WTC11 (cell line): ENCODE measurements around the gene SLC44A3. TPM values are rescaled to one million over a fixed set of nuclear protein-coding genes. Genes with fewer than 3 reads are reported as not detected.

ENCODE experiments used
- ATAC-seq: fragments of 200-7000 bp; cut with Tn5 transposase; 2 replicates; pipeline ENCODE4 v1.10.0; 2021; ENCODE audit warnings: mild to moderate bottlenecking, moderate library complexity
- CTCF ChIA-PET: fragments of 300-600 bp; sonication (Branson Sonifier 250); formaldehyde crosslinking; loops from one replicate; lab custom pipeline; 2021; ENCODE audit warnings: antibody characterized with exemption; lab: Charles Lee
- POLR2A ChIA-PET: fragments of 350-600 bp; sonication (Branson Sonifier 250); formaldehyde crosslinking; loops from one replicate; lab custom pipeline; 2021; ENCODE audit warnings: antibody characterized with exemption; lab: Charles Lee
- DNase-seq: peaks from one replicate; pipeline ENCODE4 v3.0.0; 2021; ENCODE audit warnings: low spot score
- H3K27ac Mint-ChIP-seq: 2 replicates; pipeline ENCODE4 v1.8.0; 2021; ENCODE audit warnings: mixed read lengths
- H3K27me3 Mint-ChIP-seq: 2 replicates; pipeline ENCODE4 v1.8.0; 2021; ENCODE audit warnings: low read depth, mild to moderate bottlenecking, moderate library complexity, mixed read lengths
- H3K36me3 Mint-ChIP-seq: 2 replicates; pipeline ENCODE4 v1.8.0; 2021; ENCODE audit warnings: mixed read lengths
- H3K4me1 Mint-ChIP-seq: 2 replicates; pipeline ENCODE4 v1.8.0; 2022; ENCODE audit warnings: mixed read lengths
- H3K4me3 Mint-ChIP-seq: 2 replicates; pipeline ENCODE4 v1.8.0; 2021; ENCODE audit warnings: mild to moderate bottlenecking, moderate library complexity, mixed read lengths
- H3K9me3 Mint-ChIP-seq: 2 replicates; pipeline ENCODE4 v1.8.0; 2021; ENCODE audit warnings: mixed read lengths
- AFF4 ChIP-seq: sonication (generic); formaldehyde crosslinking; IDR thresholded peaks from 2 replicates; pipeline ENCODE4 v1.8.1; 2023; ENCODE audit warnings: mild to moderate bottlenecking, missing genetic modification reagents, borderline replicate concordance
- CBFB ChIP-seq: sonication (generic); formaldehyde crosslinking; IDR thresholded peaks from 2 replicates; pipeline ENCODE4 v1.8.1; 2022; ENCODE audit warnings: mild to moderate bottlenecking, low read depth, missing genetic modification reagents
- GABPB1 ChIP-seq: sonication (generic); formaldehyde crosslinking; IDR thresholded peaks from 2 replicates; pipeline ENCODE4 v1.8.1; 2023; ENCODE audit warnings: mild to moderate bottlenecking, missing genetic modification reagents
- GRHL2 ChIP-seq: fragments of 250-450 bp; sonication (Bioruptor Pico); IDR thresholded peaks from 2 replicates; pipeline ENCODE4 v1.8.0; 2022; ENCODE audit warnings: mild to moderate bottlenecking, moderate library complexity; ENCODE audit not compliant: insufficient replicate concordance, severe bottlenecking
- GTF2I ChIP-seq: fragments of 250-450 bp; sonication (Bioruptor Pico); conservative IDR thresholded peaks from 2 replicates; pipeline ENCODE4 v1.4.0; 2021; ENCODE audit warnings: mild to moderate bottlenecking
- HMGA2 ChIP-seq: fragments of 250-450 bp; sonication (Bioruptor Pico); IDR thresholded peaks from 2 replicates; pipeline ENCODE4 v1.4.0; 2021; ENCODE audit warnings: mild to moderate bottlenecking, moderate library complexity
- IRF2 ChIP-seq: sonication (generic); formaldehyde crosslinking; IDR thresholded peaks from 2 replicates; pipeline ENCODE4 v1.8.0; 2022; ENCODE audit warnings: low read depth, missing genetic modification reagents, borderline replicate concordance
- JUN ChIP-seq: sonication (generic); formaldehyde crosslinking; IDR thresholded peaks from 2 replicates; pipeline ENCODE4 v1.8.0; 2023; ENCODE audit warnings: mild to moderate bottlenecking, missing genetic modification reagents
- RORB ChIP-seq: fragments of 250-450 bp; sonication (Bioruptor Pico); IDR thresholded peaks from 2 replicates; pipeline ENCODE4 v1.9.0; 2021; ENCODE audit warnings: mild to moderate bottlenecking
- SMAD3 ChIP-seq: sonication (generic); formaldehyde crosslinking; IDR thresholded peaks from 2 replicates; pipeline ENCODE4 v1.8.0; 2022; ENCODE audit warnings: missing genetic modification reagents, mild to moderate bottlenecking, borderline replicate concordance
- ZNF121 ChIP-seq: sonication (generic); formaldehyde crosslinking; IDR thresholded peaks from 2 replicates; pipeline ENCODE4 v1.8.0; 2023; ENCODE audit warnings: missing genetic modification reagents
- ZNF219 ChIP-seq: sonication (generic); formaldehyde crosslinking; IDR thresholded peaks from 2 replicates; pipeline ENCODE4 v1.8.0; 2023; ENCODE audit warnings: missing genetic modification reagents, mild to moderate bottlenecking, borderline replicate concordance
- ZNF263 ChIP-seq: sonication (generic); formaldehyde crosslinking; IDR thresholded peaks from 2 replicates; pipeline ENCODE4 v1.8.1; 2022; ENCODE audit warnings: low read depth, mild to moderate bottlenecking, moderate library complexity, missing genetic modification reagents
- ZNF416 ChIP-seq: fragments of 250-450 bp; sonication (Bioruptor Pico); IDR thresholded peaks from 2 replicates; pipeline ENCODE4 v1.9.0; 2021; ENCODE audit warnings: mild to moderate bottlenecking, inconsistent platforms
- ZNF512 ChIP-seq: sonication (generic); formaldehyde crosslinking; IDR thresholded peaks from 2 replicates; pipeline ENCODE4 v1.8.1; 2022; ENCODE audit warnings: missing genetic modification reagents, borderline replicate concordance
- total RNA-seq: library from RNA; stranded (reverse); gene quantifications from 3 replicates; pipeline ENCODE4 v1.2.3, GENCODE V29; 2021
- TF ChIP-seq, protein P1 (sequence below): sonication (generic); formaldehyde crosslinking; IDR thresholded peaks from 2 replicates; pipeline ENCODE4 v1.8.1; 2023; ENCODE audit warnings: mild to moderate bottlenecking, missing genetic modification reagents, moderate library complexity
- TF ChIP-seq, protein P2 (sequence below): sonication (generic); formaldehyde crosslinking; IDR thresholded peaks from 2 replicates; pipeline ENCODE4 v1.8.1; 2023; ENCODE audit warnings: mild to moderate bottlenecking, missing genetic modification reagents

The SLC44A3 gene
- total RNA-seq, 1 experiment from 2014 or later = 4.7 TPM

- TF ChIP-seq, protein P1, sequence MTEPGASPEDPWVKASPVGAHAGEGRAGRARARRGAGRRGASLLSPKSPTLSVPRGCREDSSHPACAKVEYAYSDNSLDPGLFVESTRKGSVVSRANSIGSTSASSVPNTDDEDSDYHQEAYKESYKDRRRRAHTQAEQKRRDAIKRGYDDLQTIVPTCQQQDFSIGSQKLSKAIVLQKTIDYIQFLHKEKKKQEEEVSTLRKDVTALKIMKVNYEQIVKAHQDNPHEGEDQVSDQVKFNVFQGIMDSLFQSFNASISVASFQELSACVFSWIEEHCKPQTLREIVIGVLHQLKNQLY (CRISPR knock-in tag) = no peak
- no peak for TF ChIP-seq JUN (CRISPR knock-in tag)
- TF ChIP-seq IRF2 (CRISPR knock-in tag) = no peak
- TF ChIP-seq GRHL2 (CRISPR knock-in tag) = no peak
- TF ChIP-seq ZNF416 (CRISPR knock-in tag) = no peak
- TF ChIP-seq SMAD3 (CRISPR knock-in tag) = no peak
Measured at GRCh38 chr1:94935476-94935875, 115.3 kb downstream of the SLC44A3 start (continued).

DNA sequence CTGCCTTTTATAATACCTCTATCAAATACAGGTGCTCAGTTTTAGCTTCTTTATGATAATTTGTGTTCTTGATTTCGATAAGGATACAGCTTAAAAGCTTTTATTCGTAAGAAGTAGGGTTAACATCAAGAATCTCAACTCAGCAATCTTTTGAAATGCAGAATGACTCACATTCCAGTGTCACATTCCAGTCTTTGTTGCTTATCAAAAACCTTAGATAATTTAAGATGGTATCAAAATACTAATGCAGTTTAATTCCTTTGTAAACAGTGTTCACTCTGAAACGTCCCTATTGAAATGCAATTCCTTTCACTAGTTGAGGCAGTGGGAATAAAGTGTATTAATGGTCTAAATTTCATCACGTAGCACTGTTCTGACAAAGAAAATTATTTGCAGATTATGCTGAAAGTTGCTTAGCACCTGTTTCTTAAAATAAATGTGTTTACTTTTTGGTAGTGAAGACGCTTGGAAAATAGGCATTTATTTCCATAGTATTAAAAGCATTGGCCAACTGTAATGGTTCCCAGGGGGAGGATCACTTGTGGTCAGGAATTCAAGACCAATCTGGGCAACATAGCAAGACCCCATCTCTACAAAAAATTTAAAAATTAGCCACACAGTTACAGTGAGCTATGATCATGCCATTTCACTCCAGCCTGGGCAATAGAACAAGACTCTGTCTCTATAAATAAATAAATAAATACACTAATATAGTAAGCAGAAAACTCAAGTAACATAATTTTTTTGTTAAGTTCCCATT lies 116.9 kb downstream of the SLC44A3 start:
- Mint-ChIP-seq H3K4me1 (peaks cover 35% of the 10 kb centered on the region), H3K36me3 (peaks cover 4% of the 10 kb centered on the region; the same call in 1 of the 2 replicates), H3K4me3 (no peak overlapping the region)
- TF ChIP-seq ZNF263 (CRISPR knock-in tag) (no peak), HMGA2 (no peak), RORB (CRISPR knock-in tag) (0 out of 2 replicates have a peak, but pooled peaks have one; percentile 25), GTF2I (CRISPR knock-in tag) (peak; percentile 77; the same call in 1 of the 2 replicates), AFF4 (CRISPR knock-in tag) (no peak), ZNF121 (peak; percentile 89), ZNF512 (CRISPR knock-in tag) (no peak)
- TF ChIP-seq, all 79 proteins: peak for 3
- no peaks in the 10 kb centered on the region for H3K27me3 Mint-ChIP-seq
- peak overlapping the region; percentile 14; the same call in 1 of the 2 replicates for H3K27ac Mint-ChIP-seq
- no peaks in the 10 kb centered on the region for H3K9me3 Mint-ChIP-seq
- ChIA-PET POLR2A (interaction anchor here (2.2 kb wide), 1 partner anchor 10 kb away, joined by 8 read pairs; the partner anchor contains the start of gene CNN3), CTCF (interaction anchor here (0.9 to 2.2 kb wide), 3 partner anchors 83 to 456 kb away, joined by 3 to 7 read pairs (median 3); no protein-coding TSS in a partner anchor)
- ATAC-seq = peak; percentile 36
- no peak for DNase-seq

DNA sequence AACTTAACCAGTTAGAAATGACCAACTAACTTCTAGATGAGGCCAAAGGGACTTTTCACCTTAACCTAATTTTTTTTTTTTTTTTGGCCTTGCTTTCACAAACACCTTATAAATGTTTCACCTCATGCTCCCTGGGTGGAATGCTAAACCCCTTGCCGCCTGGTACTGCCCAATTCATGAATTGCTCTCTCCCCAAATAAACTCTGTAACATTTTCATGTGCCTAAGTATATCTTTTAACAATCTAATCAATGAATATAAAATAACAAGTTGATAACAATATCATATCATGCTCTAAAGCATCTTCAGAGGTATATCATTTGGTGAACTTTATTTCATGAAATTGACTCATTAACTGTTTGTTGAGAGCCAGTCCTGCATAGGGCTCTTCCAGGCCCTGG lies 117.7 kb downstream of the SLC44A3 start:
- ChIA-PET POLR2A (no interaction called here), CTCF (no interaction called here)
- ATAC-seq = no peak
- H3K4me3 Mint-ChIP-seq = no peak overlapping the region
- peaks cover 35% of the 10 kb centered on the region for H3K4me1 Mint-ChIP-seq
- no peak for DNase-seq
- peak overlapping the region; percentile 27; the same call in 1 of the 2 replicates for H3K27ac Mint-ChIP-seq
- no peak for TF ChIP-seq CBFB
- TF ChIP-seq ZNF219 (CRISPR knock-in tag) = no peak
- no peak for TF ChIP-seq SMAD3 (CRISPR knock-in tag)
- no peak for TF ChIP-seq GABPB1
- TF ChIP-seq, protein P2, sequence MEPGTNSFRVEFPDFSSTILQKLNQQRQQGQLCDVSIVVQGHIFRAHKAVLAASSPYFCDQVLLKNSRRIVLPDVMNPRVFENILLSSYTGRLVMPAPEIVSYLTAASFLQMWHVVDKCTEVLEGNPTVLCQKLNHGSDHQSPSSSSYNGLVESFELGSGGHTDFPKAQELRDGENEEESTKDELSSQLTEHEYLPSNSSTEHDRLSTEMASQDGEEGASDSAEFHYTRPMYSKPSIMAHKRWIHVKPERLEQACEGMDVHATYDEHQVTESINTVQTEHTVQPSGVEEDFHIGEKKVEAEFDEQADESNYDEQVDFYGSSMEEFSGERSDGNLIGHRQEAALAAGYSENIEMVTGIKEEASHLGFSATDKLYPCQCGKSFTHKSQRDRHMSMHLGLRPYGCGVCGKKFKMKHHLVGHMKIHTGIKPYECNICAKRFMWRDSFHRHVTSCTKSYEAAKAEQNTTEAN (CRISPR knock-in tag) = no peak
- H3K27me3 Mint-ChIP-seq = no peaks in the 10 kb centered on the region
- peaks cover 3% of the 10 kb centered on the region; the same call in 1 of the 2 replicates for H3K36me3 Mint-ChIP-seq
- H3K9me3 Mint-ChIP-seq = no peaks in the 10 kb centered on the region
